Sigmoid colon (tissue), 7 donors: ENCODE measurements around the gene TMEM243. TPM values are rescaled to one million over a fixed set of nuclear protein-coding genes. Genes with fewer than 3 reads are reported as not detected.

Experiments
- DNase-seq: peaks from one replicate; pipeline ENCODE4 v3.0.0-alpha.2; 2019
- H3K27ac ChIP-seq, 4 donors: fragments of 200-600 bp; sonication (generic); one replicate each; pipeline ENCODE4 v1.5.1; 2016 to 2019; ENCODE audit warnings: mild to moderate bottlenecking in 1 of 4
- H3K27me3 ChIP-seq, 3 donors: fragments of 200-600 bp; sonication (generic); one replicate each; pipeline ENCODE4 v1.5.1; 2019; ENCODE audit warnings: mild to moderate bottlenecking in 1 of 3
- H3K36me3 ChIP-seq, 4 donors: fragments of 200-600 bp; sonication (generic); one replicate each; pipeline ENCODE4 v1.5.1; 2016 to 2019
- H3K4me1 ChIP-seq, 4 donors: fragments of 200-600 bp; sonication (generic); one replicate each; pipeline ENCODE4 v1.5.1; 2017 to 2019
- H3K4me3 ChIP-seq, 4 donors: fragments of 200-600 bp; sonication (generic); one replicate each; pipeline ENCODE4 v1.5.1; 2017 to 2019; ENCODE audit warnings: mild to moderate bottlenecking in 2 of 4, moderate library complexity in 1 of 4
- H3K9me3 ChIP-seq, 4 donors: fragments of 200-600 bp in 3 of 4; sonication (generic) in 3 of 4; one replicate each; pipeline versions ENCODE4 v1.5.1 to v1.6.1; 2013 to 2019
- EP300 ChIP-seq, 4 donors: sonication (generic); formaldehyde crosslinking; IDR thresholded peaks; one replicate each; pipeline ENCODE4 v1.6.1; 2017; ENCODE audit warnings: antibody characterized with exemption in 4 of 4
- POLR2A ChIP-seq, 2 donors: fragments of 450-650 bp; IDR thresholded peaks; one replicate each; pipeline ENCODE4 v1.6.1; 2016; ENCODE audit warnings: antibody characterized with exemption in 2 of 2, mild to moderate bottlenecking in 2 of 2, moderate library complexity in 2 of 2
- POLR2AphosphoS5 ChIP-seq, 4 donors: sonication (generic); formaldehyde crosslinking; IDR thresholded peaks; one replicate each; pipeline ENCODE4 v1.6.1; 2017; ENCODE audit warnings: antibody characterized with exemption in 4 of 4
- WGBS, 2 donors: extraction: QIAGEN DNeasy Blood & Tissue Kit; methylation state at CpG; one replicate each; pipeline ENCODE4 v1.1.7; 2013; 5-methylcytosine and 5-hydroxymethylcytosine counted together
- intact Hi-C: fragments of 100-400 bp; cut with DNase I; formaldehyde crosslinking; loops from one replicate; pipeline ENCODE4 v1.15.1; 2023
- polyA plus RNA-seq, 3 donors: library from polyadenylated mRNA; stranded (reverse); fragments of 200-250 nt; gene quantifications; one replicate each; pipeline ENCODE4 v1.2.3, GENCODE V29; 2013
- total RNA-seq, 4 donors: library from RNA; depleted of rRNA; stranded (reverse); fragments of >200 nt; gene quantifications; one replicate each; pipeline ENCODE4 v1.1.0, GENCODE V29; 2016
- TF ChIP-seq, protein P1 (sequence below), 4 experiments: fragments of 450-650 bp in 3 of 4; fragments of 200-600 bp in 1 of 4; IDR thresholded peaks; one replicate each; pipeline ENCODE4 v1.5.1; 2016 to 2019; ENCODE audit warnings: antibody characterized with exemption in 4 of 4, mild to moderate bottlenecking in 3 of 4, moderate library complexity in 2 of 4
- donor health status: healthy with polysubstance abuse.
- donor health status: Bipolar disorder and iron deficiency.
- donor health status: healthy.

TMEM243 gene
- total and polyA plus RNA-seq, 7 donors, result 10.6 to 37.7 (median 29.4) TPM

DNA sequence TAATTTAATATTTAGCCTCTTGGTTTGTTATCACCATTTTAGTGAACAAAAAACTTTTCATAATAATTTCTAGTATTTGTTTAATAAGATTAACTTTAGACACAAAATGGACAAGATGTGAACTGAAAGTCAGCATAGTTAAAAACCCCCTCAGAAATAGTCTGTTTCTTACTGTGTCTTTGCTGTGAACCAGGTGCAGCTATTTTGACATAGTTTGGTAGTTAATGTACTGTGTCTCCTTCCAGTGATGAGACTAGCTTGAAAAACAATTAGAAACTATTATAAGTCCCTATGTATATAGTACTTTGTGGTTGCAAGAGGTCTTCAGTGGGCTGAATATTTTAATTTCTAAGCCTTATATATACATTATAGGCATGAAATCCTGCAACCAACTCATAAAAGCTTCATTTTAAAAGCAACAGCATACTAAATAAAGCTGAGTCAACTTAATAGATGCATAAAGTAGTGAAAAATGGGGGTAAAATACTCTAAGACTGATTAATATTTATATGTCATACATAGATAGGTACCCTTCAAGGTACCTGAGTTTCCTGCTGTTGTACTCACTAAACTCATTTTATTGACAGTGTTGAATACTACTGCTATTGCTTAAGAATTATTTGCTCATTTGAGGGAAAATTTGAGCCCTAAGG is 48.1 kb downstream of the TMEM243 start:
- Histone ChIP-seq H3K27ac (no peak overlapping the region), H3K9me3 (no peaks in the 10 kb centered on the region), H3K4me3 (no peak overlapping the region), H3K36me3 (peaks cover 32 to 100% (median 61%) of the 10 kb centered on the region in 4 donors), H3K4me1 (no peaks in the 10 kb centered on the region), H3K27me3 (no peaks in the 10 kb centered on the region)
- intact Hi-C loops, result no loop called here
- TF ChIP-seq, protein P1, sequence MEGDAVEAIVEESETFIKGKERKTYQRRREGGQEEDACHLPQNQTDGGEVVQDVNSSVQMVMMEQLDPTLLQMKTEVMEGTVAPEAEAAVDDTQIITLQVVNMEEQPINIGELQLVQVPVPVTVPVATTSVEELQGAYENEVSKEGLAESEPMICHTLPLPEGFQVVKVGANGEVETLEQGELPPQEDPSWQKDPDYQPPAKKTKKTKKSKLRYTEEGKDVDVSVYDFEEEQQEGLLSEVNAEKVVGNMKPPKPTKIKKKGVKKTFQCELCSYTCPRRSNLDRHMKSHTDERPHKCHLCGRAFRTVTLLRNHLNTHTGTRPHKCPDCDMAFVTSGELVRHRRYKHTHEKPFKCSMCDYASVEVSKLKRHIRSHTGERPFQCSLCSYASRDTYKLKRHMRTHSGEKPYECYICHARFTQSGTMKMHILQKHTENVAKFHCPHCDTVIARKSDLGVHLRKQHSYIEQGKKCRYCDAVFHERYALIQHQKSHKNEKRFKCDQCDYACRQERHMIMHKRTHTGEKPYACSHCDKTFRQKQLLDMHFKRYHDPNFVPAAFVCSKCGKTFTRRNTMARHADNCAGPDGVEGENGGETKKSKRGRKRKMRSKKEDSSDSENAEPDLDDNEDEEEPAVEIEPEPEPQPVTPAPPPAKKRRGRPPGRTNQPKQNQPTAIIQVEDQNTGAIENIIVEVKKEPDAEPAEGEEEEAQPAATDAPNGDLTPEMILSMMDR (IDR thresholded peaks at IDR 0.05), result no peak
- TF ChIP-seq POLR2AphosphoS5 (IDR thresholded peaks at IDR 0.05) (no peak), POLR2A (IDR thresholded peaks at IDR 0.05) (no peak), EP300 (IDR thresholded peaks at IDR 0.05) (no peak)
- no peak for DNase-seq

DNA sequence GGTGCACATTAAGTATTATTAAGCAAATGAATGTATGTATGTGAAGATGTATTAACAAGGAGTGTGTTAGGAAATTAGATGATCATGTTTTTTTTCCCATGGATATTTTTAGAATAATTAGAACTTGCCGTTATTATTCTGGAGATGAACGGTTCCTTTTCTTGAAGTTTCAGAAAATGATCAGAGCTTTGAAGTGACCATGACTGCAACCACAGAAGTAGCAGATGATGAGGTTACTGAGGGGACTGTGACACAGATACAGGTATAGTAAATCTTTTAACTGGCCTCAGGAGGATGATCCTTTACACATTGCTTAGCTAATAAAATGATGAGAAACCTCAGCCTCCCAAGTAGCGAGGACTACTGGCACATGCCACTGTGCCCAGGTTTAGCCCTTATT is 48.7 kb downstream of the TMEM243 start:
- Histone ChIP-seq H3K9me3 (no peaks in the 10 kb centered on the region), H3K27me3 (no peaks in the 10 kb centered on the region), H3K4me3 (no peak overlapping the region), H3K27ac (no peak overlapping the region), H3K4me1 (no peaks in the 10 kb centered on the region), H3K36me3 (peaks cover 32 to 100% (median 67%) of the 10 kb centered on the region in 4 donors)
- intact Hi-C loops, result no loop called here
- 93 to 96% methylated on average over 3 of the region's 3 CpGs for WGBS, 2 donors
- TF ChIP-seq POLR2AphosphoS5 (IDR thresholded peaks at IDR 0.05) (no peak), POLR2A (IDR thresholded peaks at IDR 0.05) (no peak), EP300 (IDR thresholded peaks at IDR 0.05) (no peak)
- TF ChIP-seq, protein P1 (IDR thresholded peaks at IDR 0.05), result no peak
- no peak for DNase-seq

DNA sequence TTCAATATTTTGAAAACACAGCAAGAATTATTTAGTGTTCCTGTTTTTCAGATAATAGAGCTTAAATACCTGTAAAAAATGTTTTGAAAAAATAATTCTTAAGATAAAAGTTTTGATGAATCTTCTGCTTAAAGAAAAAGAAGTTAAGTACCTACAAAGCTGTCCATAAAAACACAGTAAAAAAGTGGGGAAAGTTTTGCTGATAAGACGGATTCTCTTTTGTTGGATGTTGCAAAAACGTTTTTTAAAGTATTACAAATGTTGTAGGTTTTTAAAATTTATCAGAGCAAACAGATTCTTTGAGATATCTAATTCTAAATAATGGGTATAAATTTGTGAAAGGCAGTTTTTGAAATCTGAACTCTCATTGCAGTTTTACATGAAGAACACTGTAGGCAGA is 55.1 kb downstream of the TMEM243 start:
- H3K9me3 ChIP-seq, result no peaks in the 10 kb centered on the region
- no peaks in the 10 kb centered on the region for H3K27me3 ChIP-seq
- TF ChIP-seq EP300 (IDR thresholded peaks at IDR 0.05), result no peak
- no peak for TF ChIP-seq POLR2A (IDR thresholded peaks at IDR 0.05)
- TF ChIP-seq, protein P1 (IDR thresholded peaks at IDR 0.05), result no peak
- TF ChIP-seq POLR2AphosphoS5 (IDR thresholded peaks at IDR 0.05), result no peak
- 81 to 92% methylated on average over 2 of the region's 2 CpGs for WGBS, 2 donors
- H3K27ac ChIP-seq, result no peak overlapping the region
- DNase-seq, result no peak
- no peak overlapping the region for H3K4me3 ChIP-seq
- H3K36me3 ChIP-seq, result peaks cover 12 to 58% (median 35%) of the 10 kb centered on the region in 4 donors
- intact Hi-C loops, result no loop called here
- peaks cover 0 to 11% (median 0%) of the 10 kb centered on the region in 4 donors for H3K4me1 ChIP-seq

DNA sequence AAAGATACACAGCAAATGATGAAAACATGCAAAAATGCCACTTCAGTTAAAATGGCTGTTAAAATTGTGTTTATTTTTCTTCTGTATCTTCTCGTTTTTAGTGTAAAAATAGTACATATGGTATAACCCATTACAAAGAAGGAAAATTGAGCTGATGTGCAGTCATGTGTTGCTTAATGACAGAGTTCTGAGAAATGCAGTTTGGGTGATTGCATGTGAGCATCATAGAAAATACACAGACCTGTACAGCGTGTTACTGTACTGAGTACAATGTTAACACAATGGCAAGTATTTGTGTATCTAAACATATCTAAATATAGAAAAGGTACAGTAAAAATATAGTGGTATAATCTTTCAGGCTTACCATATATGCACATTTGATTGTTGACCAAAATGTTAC is 60.0 kb downstream of the TMEM243 start:
- H3K4me1 ChIP-seq, result peaks cover 0 to 59% (median 29%) of the 10 kb centered on the region in 4 donors
- DNase-seq, result no peak
- 68 to 82% methylated on average over 2 of the region's 2 CpGs for WGBS, 2 donors
- peaks cover 0 to 9% (median 0%) of the 10 kb centered on the region in 4 donors for H3K36me3 ChIP-seq
- intact Hi-C loops, result loop anchor here (10.0 kb wide), 1 partner anchor 185 kb away; the partner anchor contains the start of gene CROT
- no peak overlapping the region for H3K4me3 ChIP-seq
- H3K9me3 ChIP-seq, result no peaks in the 10 kb centered on the region
- H3K27me3 ChIP-seq, result no peaks in the 10 kb centered on the region
- TF ChIP-seq POLR2AphosphoS5 (IDR thresholded peaks at IDR 0.05) (no peak), EP300 (IDR thresholded peaks at IDR 0.05) (no peak), POLR2A (IDR thresholded peaks at IDR 0.05) (no peak)
- TF ChIP-seq, protein P1 (IDR thresholded peaks at IDR 0.05), result no peak
- H3K27ac ChIP-seq, result no peak overlapping the region
